ENCODE results near the gene MKS1. TPM values are rescaled to one million over a fixed set of nuclear protein-coding genes. Genes with fewer than 3 reads are reported as not detected.

Gene MKS1
- total RNA-seq, 1 experiment from 2014 or later: 24.8 TPM

- no CpG with 5 or more reads among the region's 10 CpGs for WGBS (ENCODE audit: extremely low coverage, insufficient read length, low lambda C conversion rate)
- H3K27ac Mint-ChIP-seq: no peak overlapping the region
- H4K8ac ChIP-seq (replicated peaks; ENCODE audit: insufficient read length, low read depth, low read length): no peak overlapping the region
- TF ChIP-seq CTCF (conservative IDR thresholded peaks at IDR 0.05): no peak
- no peak overlapping the region for H3K56ac ChIP-seq (ENCODE audit: insufficient read length, low read depth, low read length)
- no peaks in the 10 kb centered on the region; the same call in 1 of the 2 replicates for H3K4me1 ChIP-seq (ENCODE audit: insufficient read depth, low read length)
- H4K20me1 ChIP-seq (ENCODE audit: control insufficient read depth, insufficient read depth, insufficient read length): no peaks in the 10 kb centered on the region
- H3K4me1 Mint-ChIP-seq: peaks cover 11 to 14% of the 10 kb centered on the region in 2 experiments
- no peak overlapping the region for H2BK120ac ChIP-seq (ENCODE audit: low read depth, low read length, poor library complexity, severe bottlenecking)
- H2AK5ac ChIP-seq (ENCODE audit: insufficient read length, low read length): no peak overlapping the region
- H2BK20ac ChIP-seq (ENCODE audit: low read depth, low read length, poor library complexity, severe bottlenecking): no peak overlapping the region
- H3K4ac ChIP-seq (ENCODE audit: low read depth, low read length): no peak overlapping the region
- peaks cover 8% of the 10 kb centered on the region for H3K9me3 ChIP-seq (ENCODE audit: control insufficient read depth, low read depth, low read length)
- H3K23ac ChIP-seq (ENCODE audit: insufficient read length, low read depth, low read length): no peak overlapping the region
- H2BK5ac ChIP-seq (ENCODE audit: insufficient read length, low read length): no peak overlapping the region
- H3K9ac ChIP-seq (ENCODE audit: extremely low read depth, insufficient read length, low read length): no peak overlapping the region
- peaks cover 97% of the 10 kb centered on the region for H3K27me3 Mint-ChIP-seq (ENCODE audit: low read depth)
- no peak overlapping the region for H3K4me2 ChIP-seq (ENCODE audit: insufficient read depth, insufficient read length, low read length)
- H3K4me3 Mint-ChIP-seq: no peak overlapping the region
- no peak overlapping the region for H2BK12ac ChIP-seq (ENCODE audit: insufficient read length, low read depth, low read length)
- no peak overlapping the region for H4K5ac ChIP-seq (ENCODE audit: insufficient read length, low read depth, low read length)
- H4K91ac ChIP-seq (ENCODE audit: insufficient read length, low read depth, low read length): no peak overlapping the region
- H3K79me2 ChIP-seq (ENCODE audit: insufficient read depth, low read length): no peaks in the 10 kb centered on the region
- no peak overlapping the region for H2AFZ ChIP-seq (ENCODE audit: low read length)
- H3K27ac ChIP-seq (ENCODE audit: insufficient read length, low read depth, low read length): no peak overlapping the region
- H3K18ac ChIP-seq (ENCODE audit: insufficient read length, low read depth, low read length): no peak overlapping the region
- H3K14ac ChIP-seq (ENCODE audit: insufficient read depth, low read length): no peak overlapping the region
- no peak for DNase-seq
- peaks cover 9% of the 10 kb centered on the region in 2 experiments for H3K9me3 Mint-ChIP-seq
- H3K23me2 ChIP-seq (ENCODE audit: insufficient read length, low read depth, low read length, poor library complexity, severe bottlenecking): peaks cover 8% of the 10 kb centered on the region
- peaks cover 38% of the 10 kb centered on the region for H3K27me3 ChIP-seq (ENCODE audit: insufficient read depth, low read length)
- H3K36me3 Mint-ChIP-seq (ENCODE audit: insufficient read depth in 1 of 3, low read depth in 3 of 3): peaks cover 0 to 6% (median 6%) of the 10 kb centered on the region in 3 experiments; a peak in 4 of 7 replicates
- no peak overlapping the region for H3T11ph ChIP-seq (ENCODE audit: low read length)
- no peak overlapping the region for H2BK15ac ChIP-seq (ENCODE audit: low read depth, low read length)
- H3K79me1 ChIP-seq (ENCODE audit: insufficient read depth, low read depth, low read length, poor library complexity, severe bottlenecking): no peaks in the 10 kb centered on the region
Observed at GRCh38 chr17:58247511-58248363, 28.7 kb upstream of the MKS1 start.
